HG03469 (cell line): ENCODE results near the gene ZNF487.
"Not testable (repeated sequence)": the region's sequence is repeated elsewhere in the genome, so short reads cannot be mapped to it uniquely, and the experiment has no call there.

Source experiments
- ATAC-seq: cut with Tn5 transposase; IDR thresholded peaks from one replicate; pipeline ENCODE4 v1.9.1; 2021; ENCODE audit warnings: mild to moderate bottlenecking, moderate library complexity, moderate number of reproducible peaks; ENCODE audit not compliant: unreplicated experiment

The ZNF487 gene

DNA sequence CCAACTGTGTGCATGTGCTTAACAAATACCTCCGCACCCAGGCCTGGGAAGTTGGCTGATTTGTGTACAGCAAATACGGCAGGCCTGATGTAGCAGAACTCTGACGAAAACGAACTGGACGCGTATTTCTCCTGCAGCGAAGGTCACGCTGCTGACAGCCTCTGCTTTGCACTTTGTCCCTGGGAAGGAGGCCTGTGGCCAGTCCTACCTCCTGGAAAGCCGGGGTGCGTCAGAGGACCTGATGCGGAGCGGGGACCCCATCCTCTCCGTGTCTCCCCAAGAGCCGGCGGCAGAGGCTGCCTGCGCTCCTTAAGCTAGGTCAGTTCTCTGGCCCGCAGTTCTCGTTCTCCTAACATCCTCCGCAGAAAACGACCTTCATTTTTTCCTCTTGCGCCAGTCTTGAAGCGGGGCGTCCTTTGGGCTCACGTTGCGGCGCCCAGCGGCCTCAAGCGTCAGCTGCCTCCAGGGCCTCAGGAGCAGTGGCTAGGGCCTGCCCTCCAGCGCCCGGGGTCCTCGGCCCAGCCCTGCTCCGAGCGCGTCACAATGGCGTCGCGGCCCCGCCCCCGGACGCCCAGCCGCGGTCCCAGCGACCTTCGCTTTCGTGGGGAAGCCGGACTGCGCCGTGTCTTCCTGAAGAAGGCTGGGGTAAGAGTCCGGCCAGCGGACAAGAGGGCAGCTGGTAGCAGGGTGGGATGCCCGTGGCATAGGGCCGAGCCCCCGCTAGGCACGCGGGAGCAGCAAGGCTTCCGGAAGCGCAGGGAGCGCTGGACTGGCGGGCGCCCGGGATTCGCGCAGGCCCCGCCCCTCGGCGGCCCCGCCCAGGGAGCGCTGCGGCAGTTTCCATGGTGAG, at the start of gene ZNF487:
TSS of gene ZNF487 (plus strand) at position 821 of the 850 bp plus-strand sequence. CDS start 38,703 bp downstream, outside the sequence.
- peak; percentile 92 for ATAC-seq

DNA sequence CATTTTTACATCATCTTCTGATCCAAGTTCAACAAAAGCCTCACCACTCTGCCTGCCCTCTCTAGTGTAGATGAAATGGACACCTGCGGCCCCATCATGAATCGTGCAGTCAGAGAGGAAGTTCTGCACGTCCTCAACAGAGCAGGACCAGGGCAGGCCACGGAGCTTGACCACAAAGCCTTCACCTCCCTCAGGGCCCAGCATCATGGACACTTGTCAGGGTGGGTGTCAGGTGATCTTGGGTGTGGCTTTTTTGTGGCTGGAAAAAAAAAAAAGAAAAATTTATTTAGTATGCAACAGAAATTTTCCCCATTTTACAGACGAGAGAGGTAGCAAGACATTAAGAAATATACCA, 49.3 kb upstream of the ZNF487 start:
- no peak for ATAC-seq

DNA sequence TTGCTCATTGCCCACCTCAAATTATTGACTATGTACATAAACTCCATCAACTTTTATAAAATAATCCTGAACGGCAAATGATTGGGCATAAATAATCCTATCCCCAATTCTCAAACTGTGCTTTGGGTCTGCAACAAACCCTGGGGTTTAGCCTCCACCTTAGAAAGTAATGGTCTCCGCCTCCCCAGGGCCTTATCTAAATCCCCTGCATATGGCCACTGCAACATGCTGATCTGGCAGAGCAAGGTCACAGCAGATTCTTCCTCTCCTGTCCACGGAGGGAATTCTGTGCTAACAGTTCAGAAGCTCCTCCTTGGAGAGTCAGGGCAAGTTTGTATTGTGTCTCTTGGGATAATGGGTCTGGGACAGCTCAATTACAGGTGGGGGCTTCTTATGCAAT, 47.0 kb upstream of the ZNF487 start:
- ATAC-seq, result no peak

DNA sequence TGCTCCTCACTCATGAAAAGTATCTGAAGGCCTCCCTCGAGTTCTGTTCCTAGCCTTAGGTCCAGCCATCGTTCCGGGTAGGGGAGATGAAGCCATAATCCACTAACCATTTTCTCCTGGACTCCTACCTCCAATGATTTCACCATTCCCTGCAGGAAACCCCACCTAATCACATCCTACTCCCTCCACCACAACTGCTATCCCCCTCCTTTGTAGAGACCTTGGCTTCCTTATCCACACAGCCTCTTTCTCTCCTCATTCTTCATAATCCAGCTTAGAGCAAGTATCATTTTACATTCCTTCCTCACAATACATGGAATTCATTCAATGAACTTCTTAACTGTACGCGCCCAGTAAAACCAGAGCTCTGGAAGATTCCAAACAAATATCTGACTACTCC, 46.6 kb upstream of the ZNF487 start:
- ATAC-seq, result no peak

DNA sequence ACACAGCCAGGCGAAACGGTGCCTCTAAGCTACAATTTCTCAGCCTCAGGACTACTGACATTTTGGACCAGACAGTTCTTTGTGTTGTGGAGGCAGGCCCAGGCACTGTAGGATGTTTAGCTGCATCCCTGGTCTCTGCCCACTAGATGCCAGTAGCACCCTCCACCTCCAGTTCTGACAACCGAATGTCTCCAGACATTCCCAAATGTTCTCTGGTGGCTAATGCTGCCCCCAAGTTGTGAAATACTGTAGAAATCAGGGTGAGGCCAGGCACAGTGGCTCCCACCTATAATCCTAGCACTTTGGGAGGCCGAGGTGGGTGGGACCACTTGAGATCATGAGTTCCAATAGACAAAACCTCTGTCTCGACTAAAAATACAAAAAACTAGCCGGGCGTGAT, 46.2 kb upstream of the ZNF487 start:
- ATAC-seq, result no peak

DNA sequence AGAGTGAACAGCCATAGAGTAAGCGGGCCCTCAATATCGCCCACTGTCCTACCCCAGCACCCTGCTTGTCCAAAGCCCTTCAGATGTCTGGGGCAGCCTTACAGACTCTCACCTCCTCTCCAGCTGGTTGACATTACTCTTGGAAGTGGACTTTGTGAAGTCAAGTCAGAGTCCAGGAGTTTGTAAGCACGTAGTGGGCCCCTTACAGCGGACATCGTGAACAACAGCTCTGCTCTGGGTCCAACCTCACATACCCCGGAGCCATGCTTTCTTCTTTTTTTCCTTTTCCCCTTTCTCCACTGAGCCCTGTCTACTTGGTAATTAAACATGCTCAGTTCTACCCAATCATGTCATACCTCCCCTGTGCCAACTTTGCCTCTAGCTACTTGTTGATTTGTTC, 45.4 kb upstream of the ZNF487 start:
- ATAC-seq, result no peak

DNA sequence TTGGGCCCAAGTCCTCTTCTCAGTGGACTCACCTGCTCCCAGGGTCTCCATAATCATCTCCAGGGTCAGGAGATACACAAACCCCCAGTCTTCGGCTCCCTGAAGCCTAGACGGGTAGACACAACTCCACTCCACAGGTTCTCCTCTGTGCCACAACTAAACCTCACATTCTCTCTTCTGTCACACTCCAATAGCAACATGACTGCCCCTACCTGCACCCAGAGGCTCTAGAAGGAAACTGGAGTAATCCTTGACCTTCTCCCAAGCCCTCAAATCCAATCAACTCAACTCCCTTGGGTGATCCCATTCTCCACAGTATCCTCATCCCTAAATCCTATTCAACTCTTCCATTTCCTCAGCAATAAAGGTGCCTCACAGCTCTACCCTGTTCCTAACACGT, 44.2 kb upstream of the ZNF487 start:
- no peak for ATAC-seq

DNA sequence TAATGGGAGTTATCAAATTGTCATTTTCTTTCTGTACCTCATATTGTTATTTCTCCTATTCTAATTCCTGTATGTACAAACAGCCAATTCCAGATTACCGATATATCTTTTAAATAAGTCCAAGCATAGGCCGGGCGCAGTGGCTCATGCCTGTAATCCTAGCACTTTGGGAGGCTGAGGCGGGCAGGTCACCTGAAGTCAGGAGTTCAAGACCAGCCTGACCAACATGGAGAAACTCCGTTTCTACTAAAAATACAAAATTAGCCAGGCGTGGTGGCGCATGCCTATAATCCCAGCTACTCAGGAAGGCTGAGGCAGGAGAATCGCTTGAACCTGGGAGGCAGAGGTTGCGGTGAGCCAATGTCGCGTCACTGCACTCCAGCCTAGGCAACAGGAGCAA, 43.7 kb upstream of the ZNF487 start:
- ATAC-seq, result not testable (repeated sequence)

DNA sequence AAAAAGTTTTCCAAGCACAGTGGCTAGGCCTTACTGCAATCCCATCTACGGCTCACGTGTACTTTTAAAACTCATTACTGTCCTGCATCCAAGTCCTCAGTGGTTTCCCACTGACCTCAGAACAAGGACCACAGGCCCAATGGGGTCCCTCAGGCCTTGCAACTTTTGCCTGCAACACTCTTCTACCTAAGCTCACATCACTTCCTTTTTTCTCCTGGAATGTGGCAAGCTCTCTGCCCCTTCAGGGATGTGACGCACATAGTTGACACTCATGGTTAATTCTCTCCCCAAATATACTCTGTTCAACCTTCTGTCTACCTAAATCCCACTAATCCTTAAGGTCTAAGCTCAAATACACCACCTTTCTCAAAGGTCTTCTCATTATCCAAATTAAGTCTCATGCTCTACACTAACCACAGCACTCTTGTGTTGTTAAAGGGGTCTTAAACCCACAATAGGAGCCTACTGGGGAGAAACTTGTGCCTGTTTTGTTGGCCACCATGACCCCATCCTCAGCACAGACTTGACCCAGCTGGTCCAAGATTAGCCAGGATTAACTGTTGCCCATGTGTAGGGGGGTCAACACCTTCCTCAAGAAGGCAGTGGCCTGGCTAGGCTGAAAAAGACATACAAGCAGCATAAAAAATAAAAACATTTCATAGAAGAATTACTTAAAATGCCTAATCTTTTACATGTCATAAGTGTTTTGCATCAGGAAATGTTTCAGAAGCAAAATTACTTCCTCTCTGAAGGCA, 43.1 kb upstream of the ZNF487 start:
- ATAC-seq, result no peak

DNA sequence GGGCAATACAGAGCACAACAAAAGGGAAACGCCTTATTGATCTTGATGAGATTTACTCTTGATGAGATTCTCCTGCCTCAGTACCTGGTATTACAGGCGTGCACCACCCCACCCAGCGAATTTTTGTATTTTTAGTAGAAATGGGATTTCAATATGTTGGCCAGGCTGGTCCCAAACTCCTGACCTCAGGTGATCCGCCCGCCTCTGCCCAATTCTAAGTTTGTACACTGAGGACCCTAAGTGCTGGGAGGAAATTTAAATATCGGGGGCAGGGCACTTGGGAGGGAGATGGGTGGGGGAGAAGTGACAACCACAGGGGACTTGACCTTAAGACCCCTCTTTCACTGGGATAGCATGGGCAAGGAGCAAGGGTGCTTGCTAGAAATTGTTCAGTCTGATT, 42.0 kb upstream of the ZNF487 start:
- no peak for ATAC-seq

DNA sequence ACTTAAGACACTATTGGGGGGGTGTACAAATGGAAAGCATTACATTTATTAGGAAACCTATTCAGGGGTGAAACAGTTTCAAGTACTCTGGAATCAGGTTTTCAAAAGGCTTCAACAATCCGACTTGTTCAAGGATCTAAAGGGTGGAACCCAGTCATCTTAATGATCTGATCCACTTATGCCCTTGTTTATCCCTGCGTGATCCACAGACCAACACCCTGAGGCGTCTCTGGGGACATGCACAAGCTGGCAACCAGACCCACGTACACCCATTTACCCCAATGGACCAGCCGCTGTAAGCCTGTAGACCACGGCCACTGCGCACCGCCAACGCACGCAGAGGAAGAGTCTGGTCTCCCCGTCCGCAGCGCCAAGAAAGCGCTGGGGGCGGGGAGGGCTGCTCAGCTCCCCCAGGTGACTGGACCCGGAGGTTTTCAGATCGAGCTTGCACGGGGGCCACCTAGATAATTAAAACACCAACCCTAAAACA, 41.3 kb upstream of the ZNF487 start:
- no peak for ATAC-seq

DNA sequence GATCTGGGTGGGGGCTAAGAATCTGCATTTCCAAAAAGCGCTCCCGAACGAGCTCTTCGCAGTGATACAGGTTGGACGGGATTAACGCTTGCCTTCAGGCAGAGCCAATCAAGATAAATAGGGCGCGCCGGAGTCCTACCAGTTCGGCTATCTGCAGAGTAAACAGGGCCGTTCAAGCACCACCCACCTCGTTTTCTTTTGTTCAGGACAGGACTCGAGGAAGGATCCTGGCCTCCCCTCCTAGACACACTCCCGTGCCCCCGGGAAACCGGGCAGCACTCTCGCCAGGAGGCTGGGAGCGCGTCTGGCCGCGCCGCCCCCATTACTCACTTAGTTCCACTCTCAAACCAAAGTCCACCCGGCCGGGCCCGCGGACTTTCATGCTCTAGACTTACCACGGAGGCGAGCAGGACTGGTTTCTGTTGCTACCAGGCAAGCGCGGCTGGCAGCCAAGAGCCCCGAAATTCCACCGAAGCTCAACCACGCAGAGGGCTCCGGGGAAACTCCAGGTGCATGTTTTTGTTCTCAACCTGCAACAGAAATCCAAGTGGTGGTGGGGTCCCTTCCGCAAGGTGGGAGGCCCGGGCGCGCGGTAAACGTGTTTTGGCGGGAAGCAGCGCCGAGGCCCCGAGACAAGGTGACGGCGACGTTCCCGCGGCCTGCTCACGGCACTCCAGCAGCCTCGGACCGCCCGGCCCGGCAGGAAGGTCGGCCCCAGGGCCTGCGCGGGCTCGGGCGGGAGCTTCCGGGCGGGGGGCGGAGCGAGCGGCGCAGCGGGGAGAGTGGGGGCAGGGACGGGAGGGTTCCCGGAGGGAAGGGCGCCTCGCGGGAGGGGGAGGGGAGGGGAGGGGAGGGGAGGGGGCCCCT, 40.6 kb upstream of the ZNF487 start:
- peak; percentile 20 for ATAC-seq

DNA sequence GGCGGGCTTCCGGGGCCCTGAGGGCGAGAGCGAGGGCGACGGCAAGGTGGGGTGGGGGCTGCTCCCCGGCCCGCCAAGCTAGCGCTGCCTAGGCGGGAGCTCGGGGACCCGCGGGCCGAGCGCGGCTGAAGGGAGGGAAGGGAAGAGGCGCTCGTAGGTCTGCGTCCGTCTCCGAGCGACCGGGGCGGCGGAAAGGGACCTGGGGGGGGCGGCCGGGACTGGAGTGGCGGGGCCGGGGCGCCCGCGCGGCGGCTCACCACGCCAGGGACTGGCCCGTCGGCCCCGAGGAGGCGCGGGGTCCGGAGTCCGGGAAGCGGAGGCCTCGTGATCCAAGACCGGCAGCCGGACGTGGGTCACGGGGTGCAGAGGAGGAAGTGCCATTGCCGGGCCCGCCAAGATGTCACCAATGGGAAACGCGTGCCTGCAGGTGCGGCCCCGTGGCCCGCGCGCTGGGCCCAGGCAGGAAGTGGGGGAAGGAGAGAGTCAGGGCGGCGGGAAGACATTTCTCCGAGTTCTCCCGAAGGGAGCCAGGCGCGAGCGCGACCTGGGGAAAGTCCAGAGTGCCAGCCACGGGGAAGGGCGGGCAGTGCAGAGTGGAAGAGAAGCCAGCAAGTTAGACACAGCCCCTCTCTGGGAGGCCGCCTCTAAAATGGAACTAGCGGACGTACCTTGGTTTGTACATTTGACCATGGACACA, 39.8 kb upstream of the ZNF487 start:
- peak; percentile 70 for ATAC-seq

DNA sequence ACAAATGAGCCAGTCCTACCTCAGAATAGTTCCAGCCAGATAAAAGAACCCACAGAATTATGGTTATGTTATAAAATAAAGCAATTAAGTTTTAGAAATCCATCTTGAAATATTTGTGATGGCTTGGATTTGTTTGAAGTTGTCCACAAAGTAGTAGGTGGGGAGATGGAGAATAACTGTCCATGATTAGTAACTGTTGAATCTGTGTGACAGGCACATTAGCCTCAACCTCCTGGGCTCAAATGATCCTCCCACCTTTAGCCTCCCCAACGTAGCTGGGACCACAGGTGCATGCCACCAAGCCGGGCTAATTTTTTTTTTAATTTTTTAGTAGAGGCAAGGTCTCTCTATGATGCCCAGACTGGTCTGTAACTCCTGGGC, 38.0 kb upstream of the ZNF487 start:
- no peak for ATAC-seq

DNA sequence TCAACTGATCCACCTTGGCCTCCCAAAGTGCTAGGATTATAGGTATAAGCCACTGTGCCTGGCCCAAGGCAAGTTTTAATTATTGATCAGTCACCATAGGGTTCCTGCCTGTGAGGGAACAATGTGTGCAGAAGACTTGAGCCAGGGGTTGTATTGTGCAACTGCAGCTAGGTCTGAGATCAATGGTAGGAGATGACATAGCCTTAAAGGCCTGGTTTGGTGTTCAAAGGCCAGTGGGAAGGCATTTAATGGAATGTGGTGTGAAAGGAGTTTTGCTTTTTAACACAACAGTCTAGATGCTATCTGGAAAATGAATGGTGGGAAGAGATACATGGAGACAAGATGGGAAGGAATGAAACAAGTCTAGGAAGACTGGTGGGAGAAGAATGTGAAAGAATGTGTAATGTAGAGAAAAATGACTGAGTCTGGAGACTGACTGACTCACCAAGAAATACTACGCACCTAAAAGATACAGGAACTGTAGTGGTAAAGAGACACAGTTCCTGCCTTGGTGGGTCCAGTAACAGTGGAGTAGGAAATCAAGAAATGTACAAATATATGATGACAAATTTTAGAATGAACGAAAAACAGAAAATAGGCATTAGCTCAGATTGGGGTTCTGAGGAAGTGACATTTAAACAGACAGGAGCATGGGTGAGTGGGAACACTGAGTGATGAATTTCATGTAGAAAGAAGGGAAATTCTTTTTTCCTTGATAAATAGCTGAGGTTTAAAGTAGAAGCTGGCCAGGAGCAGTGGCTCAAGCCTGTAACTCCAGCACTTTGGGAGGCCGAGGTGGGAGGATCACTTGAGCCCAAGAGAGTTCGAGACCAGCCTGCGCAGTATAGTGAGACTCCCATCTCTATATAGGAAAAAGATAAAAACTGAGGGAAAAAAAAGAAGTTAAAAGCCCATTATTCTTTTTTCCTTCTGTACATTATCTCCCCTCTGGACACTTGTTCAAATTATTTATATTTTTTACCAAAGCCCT, 37.3 kb upstream of the ZNF487 start:
- no peak for ATAC-seq

DNA sequence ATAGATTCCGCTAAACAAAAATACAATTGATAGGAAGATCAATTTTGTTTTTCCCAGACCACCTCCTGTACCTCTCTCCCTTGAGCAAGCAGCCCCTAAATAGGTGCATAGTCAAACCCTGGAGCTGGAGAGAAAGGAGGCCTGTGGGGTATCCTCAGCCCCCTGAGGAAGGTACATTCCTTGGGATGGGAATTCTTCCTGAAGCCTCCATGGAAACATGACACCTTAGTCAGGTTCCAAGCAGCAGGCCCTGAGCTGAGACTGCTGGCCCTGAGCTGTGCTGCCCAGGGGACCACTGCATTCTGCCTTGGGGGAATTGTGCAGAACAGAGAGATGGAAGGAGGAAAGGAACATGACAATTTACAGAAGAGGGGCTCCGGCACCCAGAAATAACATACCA, 35.3 kb upstream of the ZNF487 start:
- no peak for ATAC-seq

DNA sequence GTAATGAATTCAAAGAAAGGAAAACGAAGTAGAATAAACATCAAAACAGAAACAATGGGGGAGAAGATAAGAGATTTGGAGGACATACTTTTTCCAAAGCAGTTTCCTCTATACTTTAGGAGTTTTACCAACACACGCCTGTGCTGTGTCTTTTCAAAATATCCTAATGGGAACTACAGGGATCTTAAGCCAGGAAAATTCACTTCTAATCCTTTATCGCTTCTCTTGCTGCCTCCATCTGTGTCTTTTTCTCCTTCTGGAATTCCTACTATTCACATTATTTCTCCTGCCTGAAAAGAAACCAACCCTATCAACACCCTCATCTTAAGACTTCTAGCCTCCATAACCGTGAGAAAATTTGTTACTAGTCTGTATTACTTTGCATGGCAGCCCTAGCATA, 34.7 kb upstream of the ZNF487 start:
- no peak for ATAC-seq

DNA sequence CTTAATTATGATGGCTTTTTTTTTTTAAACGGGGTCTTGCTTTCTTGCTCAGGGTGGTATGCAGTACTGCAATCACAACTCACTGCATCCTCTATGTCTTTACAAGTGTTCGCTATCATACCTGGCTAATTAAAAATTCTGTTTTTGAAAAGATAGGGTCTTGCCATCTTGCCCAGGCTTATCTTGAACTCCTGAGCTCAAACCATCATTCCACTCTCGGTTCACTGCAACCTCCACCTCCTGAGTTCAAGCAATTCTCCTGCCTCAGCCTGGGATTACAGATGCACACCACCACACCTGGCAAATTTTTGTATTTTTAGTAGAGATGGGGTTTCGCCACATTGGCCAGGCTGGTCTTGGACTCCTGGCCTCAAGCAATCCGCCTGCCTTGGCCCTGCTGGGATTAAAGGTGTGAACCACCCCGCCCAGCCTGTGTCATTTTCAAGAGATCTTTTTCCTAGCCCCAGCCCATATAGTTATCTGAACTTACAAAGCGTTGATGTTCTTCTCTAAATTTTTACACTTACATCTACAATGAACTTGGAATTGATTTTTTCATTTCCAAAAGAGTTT, 33.9 kb upstream of the ZNF487 start:
- no peak for ATAC-seq
